ENCODE data around the gene TPD52L2.

Gene TPD52L2

GRCh38 chr20:63823691-63824311, 41.3 kb upstream of the TPD52L2 start:
- no peak for TF ChIP-seq CTCF (IDR thresholded peaks at IDR 0.05; ENCODE audit: insufficient read depth, low read length, poor library complexity, severe bottlenecking)
- H3K36me3 ChIP-seq (ENCODE audit: control insufficient read depth, insufficient read depth, low read length), result no peaks in the 10 kb centered on the region; the same call in 1 of the 2 replicates
- no peak overlapping the region for H3K4me3 ChIP-seq (replicated peaks; ENCODE audit: low read depth, low read length)
- H3K27me3 ChIP-seq (replicated peaks; ENCODE audit: control insufficient read depth, insufficient read depth, low read length), result no peaks in the 10 kb centered on the region; the same call in 1 of the 2 replicates
- no peak for DNase-seq (ENCODE audit: extremely low read depth, insufficient read length)

GRCh38 chr20:63825331-63826118, 39.5 kb upstream of the TPD52L2 start:
- Histone ChIP-seq H3K4me3 (replicated peaks; ENCODE audit: low read depth, low read length) (no peak overlapping the region), H3K36me3 (ENCODE audit: control insufficient read depth, insufficient read depth, low read length) (no peaks in the 10 kb centered on the region; the same call in 1 of the 2 replicates), H3K27me3 (replicated peaks; ENCODE audit: control insufficient read depth, insufficient read depth, low read length) (no peaks in the 10 kb centered on the region; the same call in 1 of the 2 replicates)
- no peak for TF ChIP-seq CTCF (IDR thresholded peaks at IDR 0.05; ENCODE audit: insufficient read depth, low read length, poor library complexity, severe bottlenecking)
- no peak for DNase-seq (ENCODE audit: extremely low read depth, insufficient read length)

- no peaks in the 10 kb centered on the region; the same call in 1 of the 2 replicates for H3K36me3 ChIP-seq (ENCODE audit: control insufficient read depth, insufficient read depth, low read length)
- H3K27me3 ChIP-seq (replicated peaks; ENCODE audit: control insufficient read depth, insufficient read depth, low read length), result no peaks in the 10 kb centered on the region; the same call in 1 of the 2 replicates
- TF ChIP-seq CTCF (IDR thresholded peaks at IDR 0.05; ENCODE audit: insufficient read depth, low read length, poor library complexity, severe bottlenecking), result no peak
- H3K4me3 ChIP-seq (replicated peaks; ENCODE audit: low read depth, low read length), result no peak overlapping the region
- no peak for DNase-seq (ENCODE audit: extremely low read depth, insufficient read length)
These were observed 38.3 kb upstream of the TPD52L2 start for GRCh38 chr20:63826753-63827152.

- Histone ChIP-seq H3K27me3 (replicated peaks; ENCODE audit: control insufficient read depth, insufficient read depth, low read length) (no peaks in the 10 kb centered on the region; the same call in 1 of the 2 replicates), H3K36me3 (ENCODE audit: control insufficient read depth, insufficient read depth, low read length) (no peaks in the 10 kb centered on the region; the same call in 1 of the 2 replicates), H3K4me3 (replicated peaks; ENCODE audit: low read depth, low read length) (no peak overlapping the region)
- no peak for TF ChIP-seq CTCF (IDR thresholded peaks at IDR 0.05; ENCODE audit: insufficient read depth, low read length, poor library complexity, severe bottlenecking)
- no peak for DNase-seq (ENCODE audit: extremely low read depth, insufficient read length)
These were observed 36.9 kb upstream of the TPD52L2 start for GRCh38 chr20:63828124-63828523.

GRCh38 chr20:63828545-63828944, 36.5 kb upstream of the TPD52L2 start:
- Histone ChIP-seq H3K36me3 (ENCODE audit: control insufficient read depth, insufficient read depth, low read length) (no peaks in the 10 kb centered on the region; the same call in 1 of the 2 replicates), H3K27me3 (replicated peaks; ENCODE audit: control insufficient read depth, insufficient read depth, low read length) (no peaks in the 10 kb centered on the region; the same call in 1 of the 2 replicates), H3K4me3 (replicated peaks; ENCODE audit: low read depth, low read length) (no peak overlapping the region)
- no peak for TF ChIP-seq CTCF (IDR thresholded peaks at IDR 0.05; ENCODE audit: insufficient read depth, low read length, poor library complexity, severe bottlenecking)
- no peak for DNase-seq (ENCODE audit: extremely low read depth, insufficient read length)
